Uterus (tissue), 4 donors: Measurements from ENCODE around the gene YPEL5. TPM values are rescaled to one million over a fixed set of nuclear protein-coding genes. Genes with fewer than 3 reads are reported as not detected.

Experiments used
- DNase-seq, 2 donors: peaks; one replicate each; pipeline ENCODE4 v3.0.0-alpha.2; 2019 to 2020
- H3K27ac ChIP-seq, 2 donors: fragments of 200-600 bp; sonication (generic); 1 replicate in 1 of 2; 2 replicates in 1 of 2; pipeline ENCODE4 v1.5.1; 2016 to 2018
- H3K27me3 ChIP-seq, 2 donors: fragments of 200-600 bp; sonication (generic); one replicate each; pipeline ENCODE4 v1.5.1; 2018 to 2019; ENCODE audit warnings: control low read depth in 1 of 2
- H3K36me3 ChIP-seq, 2 donors: fragments of 200-600 bp; sonication (generic); one replicate each; pipeline ENCODE4 v1.5.1; 2019; ENCODE audit warnings: control low read depth in 1 of 2
- H3K4me1 ChIP-seq, 2 donors: fragments of 200-600 bp; sonication (generic); one replicate each; pipeline ENCODE4 v1.5.1; 2018 to 2019; ENCODE audit warnings: control low read depth in 1 of 2
- H3K4me3 ChIP-seq, 2 donors: fragments of 200-600 bp; sonication (generic); 1 replicate in 1 of 2; 2 replicates in 1 of 2; pipeline ENCODE4 v1.5.1; 2018 to 2019; ENCODE audit warnings: mild to moderate bottlenecking in 1 of 2
- H3K9me3 ChIP-seq, 2 donors: fragments of 200-600 bp; sonication (generic); one replicate each; pipeline ENCODE4 v1.5.1; 2019; ENCODE audit warnings: control low read depth in 1 of 2
- CTCF ChIP-seq, 4 experiments: fragments of 200-600 bp in 2 of 4; fragments of 450-650 bp in 2 of 4; sonication (generic) in 2 of 4; IDR thresholded peaks; one replicate each; pipeline ENCODE4 v1.5.1; 2016 to 2019; ENCODE audit warnings: antibody characterized with exemption in 4 of 4, mild to moderate bottlenecking in 2 of 4, moderate library complexity in 1 of 4
- POLR2A ChIP-seq, 2 donors: fragments of 450-650 bp; IDR thresholded peaks; one replicate each; pipeline ENCODE4 v1.6.1; 2016; ENCODE audit warnings: antibody characterized with exemption in 2 of 2, mild to moderate bottlenecking in 1 of 2, moderate library complexity in 1 of 2
- intact Hi-C: fragments of 100-400 bp; cut with DNase I; formaldehyde crosslinking; loops from one replicate; pipeline ENCODE4 v1.15.1; 2023; ENCODE audit warnings: low total_unique reads
- total RNA-seq, 4 donors: library from RNA; depleted of rRNA in 3 of 4; stranded (reverse); fragments of >200 nt in 3 of 4; gene quantifications; one replicate each; pipeline versions ENCODE4 v1.1.0 to v1.2.4, GENCODE V29; 2014 to 2023
- donor health status: DM: yes; HTN: yes; CAD: no.

The YPEL5 gene
- total RNA-seq, 4 donors from 2014 or later: 79.1 to 131 (median 104) TPM

GRCh38 chr2:30159766-30160165, 13.0 kb downstream of the YPEL5 start:
- H3K9me3 ChIP-seq: no peaks in the 10 kb centered on the region
- TF ChIP-seq CTCF (IDR thresholded peaks at IDR 0.05): no peak
- TF ChIP-seq POLR2A (IDR thresholded peaks at IDR 0.05): no peak
- peaks cover 0 to 1% of the 10 kb centered on the region in 2 donors for H3K4me1 ChIP-seq
- no peaks in the 10 kb centered on the region for H3K36me3 ChIP-seq
- no peak for DNase-seq
- no peak overlapping the region for H3K4me3 ChIP-seq
- no peak overlapping the region for H3K27ac ChIP-seq
- H3K27me3 ChIP-seq: no peaks in the 10 kb centered on the region
- intact Hi-C loops: loop anchor here (10.0 kb wide), 1 partner anchor 545 kb away; no protein-coding TSS in a partner anchor

DNA sequence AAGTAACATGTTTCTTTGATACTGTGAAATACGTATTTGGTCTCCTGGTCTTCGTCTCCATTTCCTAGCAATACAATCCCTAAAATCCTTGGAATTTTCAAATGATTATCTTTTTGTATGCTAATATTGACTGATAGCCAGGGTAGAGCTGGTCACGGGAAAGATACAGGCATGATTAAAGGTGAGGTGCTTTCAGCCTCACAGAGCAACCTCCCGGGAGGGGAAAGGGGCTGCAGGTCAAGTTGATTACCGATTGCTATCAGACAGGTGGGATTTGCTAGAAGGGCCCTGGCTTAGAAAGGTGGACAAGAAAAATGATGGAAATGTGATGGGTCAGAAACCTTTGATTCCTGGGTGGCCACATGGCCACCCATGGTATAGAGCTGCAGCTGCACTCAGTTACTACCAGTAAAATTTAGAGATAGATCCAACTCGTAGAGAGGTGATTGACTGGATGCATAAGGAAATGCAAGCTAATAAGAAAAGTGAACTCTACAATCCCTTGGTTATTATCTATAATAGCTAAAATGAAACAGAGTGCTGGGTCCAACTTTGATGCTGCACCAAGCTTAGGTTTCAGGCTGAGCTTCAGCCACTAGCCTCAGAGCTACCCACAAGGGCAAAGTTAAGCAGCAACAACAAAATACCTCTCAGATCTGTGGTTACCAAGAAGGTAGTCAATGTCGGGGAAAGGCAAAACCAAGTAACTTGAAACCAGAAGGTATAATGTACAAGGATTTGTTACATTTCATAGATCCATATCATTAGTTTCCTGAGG, 15.3 kb downstream of the YPEL5 start:
- Histone ChIP-seq H3K4me1 (no peaks in the 10 kb centered on the region), H3K4me3 (no peak overlapping the region), H3K27ac (no peak overlapping the region), H3K36me3 (no peaks in the 10 kb centered on the region), H3K9me3 (no peaks in the 10 kb centered on the region), H3K27me3 (no peaks in the 10 kb centered on the region)
- no peak for TF ChIP-seq POLR2A (IDR thresholded peaks at IDR 0.05)
- TF ChIP-seq CTCF (IDR thresholded peaks at IDR 0.05): no peak
- no peak for DNase-seq
- intact Hi-C loops: loop anchor here (10.0 kb wide), 1 partner anchor 543 kb away; no protein-coding TSS in a partner anchor

DNA sequence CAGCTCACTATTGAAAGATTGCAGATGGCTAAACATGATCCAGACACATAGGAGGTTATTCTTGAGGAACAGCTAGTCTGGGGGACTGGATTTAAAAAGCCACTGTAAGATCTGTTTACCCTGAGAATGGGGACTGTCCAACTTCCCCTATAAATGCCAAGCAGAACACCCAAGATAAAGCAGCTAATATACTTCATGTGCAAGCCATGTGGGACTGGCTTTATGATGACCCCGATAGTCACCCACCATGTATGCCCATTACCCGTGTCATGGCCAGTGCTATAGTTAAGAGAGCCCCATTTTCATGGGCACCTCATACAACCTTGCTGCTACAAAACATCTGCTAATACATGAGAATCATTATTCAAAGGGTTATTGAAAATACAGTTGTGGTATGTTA, 16.0 kb downstream of the YPEL5 start:
- no peaks in the 10 kb centered on the region for H3K9me3 ChIP-seq
- H3K4me1 ChIP-seq: no peaks in the 10 kb centered on the region
- H3K36me3 ChIP-seq: no peaks in the 10 kb centered on the region
- H3K4me3 ChIP-seq: no peak overlapping the region
- H3K27me3 ChIP-seq: no peaks in the 10 kb centered on the region
- H3K27ac ChIP-seq: no peak overlapping the region
- DNase-seq: no peak
- no peak for TF ChIP-seq CTCF (IDR thresholded peaks at IDR 0.05)
- no peak for TF ChIP-seq POLR2A (IDR thresholded peaks at IDR 0.05)
- intact Hi-C loops: loop anchor here (10.0 kb wide), 1 partner anchor 542 kb away; no protein-coding TSS in a partner anchor

- no peaks in the 10 kb centered on the region for H3K4me1 ChIP-seq
- H3K27ac ChIP-seq: peak overlapping the region in 1 of 2 donors; percentile 1
- no peak overlapping the region for H3K4me3 ChIP-seq
- intact Hi-C loops: loop anchor here (10.0 kb wide), 1 partner anchor 540 kb away; no protein-coding TSS in a partner anchor
- TF ChIP-seq CTCF (IDR thresholded peaks at IDR 0.05) (no peak), POLR2A (IDR thresholded peaks at IDR 0.05) (no peak)
- H3K27me3 ChIP-seq: no peaks in the 10 kb centered on the region
- no peaks in the 10 kb centered on the region for H3K36me3 ChIP-seq
- H3K9me3 ChIP-seq: no peaks in the 10 kb centered on the region
- no peak for DNase-seq
These were observed 17.5 kb downstream of the YPEL5 start for GRCh38 chr2:30164131-30164925.
